ENCODE data around the gene AKT2.

DNA sequence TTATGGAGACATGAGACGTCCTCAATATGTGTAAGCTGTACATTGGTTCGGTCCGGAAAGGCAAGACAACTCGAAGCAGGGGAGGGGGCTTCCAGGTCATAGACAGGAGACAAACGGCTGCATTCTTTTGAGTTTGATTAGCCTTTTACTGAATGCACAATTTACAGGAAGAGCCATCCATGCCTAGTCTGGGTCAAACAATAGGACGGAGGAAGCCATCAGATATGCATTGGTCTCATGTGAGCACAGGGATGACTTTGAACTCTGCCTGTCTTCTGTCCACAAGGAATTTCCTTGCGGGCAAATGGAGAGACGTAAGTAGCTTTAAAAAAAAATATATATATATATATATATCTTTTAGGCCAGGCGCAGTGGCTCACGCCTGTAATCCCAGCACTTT is 56.8 kb downstream of the AKT2 start:
- TF ChIP-seq, protein P1, sequence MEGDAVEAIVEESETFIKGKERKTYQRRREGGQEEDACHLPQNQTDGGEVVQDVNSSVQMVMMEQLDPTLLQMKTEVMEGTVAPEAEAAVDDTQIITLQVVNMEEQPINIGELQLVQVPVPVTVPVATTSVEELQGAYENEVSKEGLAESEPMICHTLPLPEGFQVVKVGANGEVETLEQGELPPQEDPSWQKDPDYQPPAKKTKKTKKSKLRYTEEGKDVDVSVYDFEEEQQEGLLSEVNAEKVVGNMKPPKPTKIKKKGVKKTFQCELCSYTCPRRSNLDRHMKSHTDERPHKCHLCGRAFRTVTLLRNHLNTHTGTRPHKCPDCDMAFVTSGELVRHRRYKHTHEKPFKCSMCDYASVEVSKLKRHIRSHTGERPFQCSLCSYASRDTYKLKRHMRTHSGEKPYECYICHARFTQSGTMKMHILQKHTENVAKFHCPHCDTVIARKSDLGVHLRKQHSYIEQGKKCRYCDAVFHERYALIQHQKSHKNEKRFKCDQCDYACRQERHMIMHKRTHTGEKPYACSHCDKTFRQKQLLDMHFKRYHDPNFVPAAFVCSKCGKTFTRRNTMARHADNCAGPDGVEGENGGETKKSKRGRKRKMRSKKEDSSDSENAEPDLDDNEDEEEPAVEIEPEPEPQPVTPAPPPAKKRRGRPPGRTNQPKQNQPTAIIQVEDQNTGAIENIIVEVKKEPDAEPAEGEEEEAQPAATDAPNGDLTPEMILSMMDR (IDR thresholded peaks at IDR 0.05; ENCODE audit: poor library complexity, severe bottlenecking) = no peak
- TF ChIP-seq EP300 (conservative IDR thresholded peaks at IDR 0.05; ENCODE audit: poor library complexity, severe bottlenecking) (no peak), TAF1 (IDR thresholded peaks at IDR 0.05; ENCODE audit: low read depth) (no peak), SMC3 (conservative IDR thresholded peaks at IDR 0.05; ENCODE audit: poor library complexity) (no peak), EZH2 (IDR thresholded peaks at IDR 0.05; ENCODE audit: borderline replicate concordance, insufficient read depth, low read length, poor library complexity, severe bottlenecking) (no peak), MXI1 (conservative IDR thresholded peaks at IDR 0.05; ENCODE audit: poor library complexity, severe bottlenecking) (no peak), RAD21 (conservative IDR thresholded peaks at IDR 0.05) (no peak), REST (IDR thresholded peaks at IDR 0.05; ENCODE audit: borderline replicate concordance) (no peak)

All from neural cell (in vitro differentiated cells).